Right hindlimb (tissue), 1 donor: ENCODE measurements around the gene AKR1C1.
"Not testable (repeated sequence)": the region's sequence is repeated elsewhere in the genome, so short reads cannot be mapped to it uniquely, and the experiment has no call there.

Source experiments
- DNase-seq: peaks from one replicate; pipeline ENCODE4 v3.0.0-alpha.2; 2018

The AKR1C1 gene

DNA sequence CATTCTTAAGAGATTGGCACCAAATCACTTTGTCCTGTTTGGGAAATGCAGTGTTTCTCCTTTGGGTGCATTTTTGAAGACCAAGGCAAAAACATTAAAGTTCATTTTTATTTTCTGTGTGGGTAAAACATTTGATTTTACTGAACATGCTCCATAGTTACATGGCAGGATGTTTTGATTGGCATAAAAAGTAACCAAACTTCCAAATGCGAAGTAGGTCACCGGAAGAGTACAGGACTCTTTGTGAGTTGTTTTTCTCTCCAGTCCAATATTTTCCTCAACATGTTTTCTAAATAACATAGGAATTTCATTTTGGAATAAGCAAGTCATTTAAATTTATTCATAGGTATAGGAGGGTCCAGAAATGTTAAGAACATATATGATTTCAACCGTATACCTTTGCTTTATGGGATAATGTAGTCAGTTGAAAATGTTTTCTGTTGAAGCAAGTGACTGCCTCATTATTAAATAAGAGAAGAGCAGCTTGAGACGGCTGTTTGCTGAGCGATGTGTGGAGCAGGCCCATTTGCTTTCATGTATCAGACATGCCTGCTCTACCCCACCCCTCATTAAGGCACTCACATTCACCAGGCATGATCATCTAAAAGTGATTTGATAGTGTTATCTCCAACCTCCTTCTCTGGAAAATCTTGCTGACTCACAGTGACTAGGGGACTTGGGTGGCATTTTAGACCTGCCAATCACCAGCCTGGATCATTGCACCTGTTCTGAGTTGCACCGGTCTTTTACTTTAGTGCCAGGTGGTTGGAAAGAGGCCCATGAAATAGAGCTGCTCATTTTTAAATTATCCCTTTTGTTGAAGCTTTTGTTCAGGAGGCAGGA, 56.8 kb downstream of the AKR1C1 start:
- not testable (repeated sequence) for DNase-seq

DNA sequence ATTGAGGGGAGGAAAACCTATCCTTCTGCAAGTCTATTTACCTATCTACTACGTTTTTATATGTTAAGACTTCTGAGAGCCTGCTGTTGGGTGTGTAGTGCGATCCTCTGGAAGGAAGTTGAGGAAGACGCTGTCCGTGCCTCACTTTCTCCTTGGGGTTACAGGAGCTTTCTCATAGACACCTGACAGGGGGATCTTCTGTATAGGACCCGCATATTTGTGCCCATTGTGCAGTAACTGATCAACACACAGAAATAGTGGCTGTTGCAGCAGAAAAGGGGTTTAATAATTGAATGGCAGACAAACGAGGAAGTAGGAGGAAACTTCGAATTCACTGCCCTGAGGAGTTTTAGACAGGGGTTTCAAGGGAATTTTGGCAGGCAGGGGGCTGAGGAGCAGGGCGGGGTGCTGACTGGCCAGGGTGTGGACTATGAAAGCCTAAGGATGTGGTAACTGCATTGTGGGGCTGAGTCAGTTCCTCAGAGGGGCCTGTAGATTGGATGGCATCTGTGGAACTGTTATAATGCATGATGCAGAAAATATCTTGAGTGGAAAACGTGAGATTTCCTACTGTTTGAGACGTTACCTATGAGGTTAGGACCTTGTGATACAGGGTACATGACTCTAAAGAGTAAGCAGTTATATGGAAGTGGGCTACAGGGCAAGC, 58.5 kb downstream of the AKR1C1 start:
- DNase-seq, result not testable (repeated sequence)

DNA sequence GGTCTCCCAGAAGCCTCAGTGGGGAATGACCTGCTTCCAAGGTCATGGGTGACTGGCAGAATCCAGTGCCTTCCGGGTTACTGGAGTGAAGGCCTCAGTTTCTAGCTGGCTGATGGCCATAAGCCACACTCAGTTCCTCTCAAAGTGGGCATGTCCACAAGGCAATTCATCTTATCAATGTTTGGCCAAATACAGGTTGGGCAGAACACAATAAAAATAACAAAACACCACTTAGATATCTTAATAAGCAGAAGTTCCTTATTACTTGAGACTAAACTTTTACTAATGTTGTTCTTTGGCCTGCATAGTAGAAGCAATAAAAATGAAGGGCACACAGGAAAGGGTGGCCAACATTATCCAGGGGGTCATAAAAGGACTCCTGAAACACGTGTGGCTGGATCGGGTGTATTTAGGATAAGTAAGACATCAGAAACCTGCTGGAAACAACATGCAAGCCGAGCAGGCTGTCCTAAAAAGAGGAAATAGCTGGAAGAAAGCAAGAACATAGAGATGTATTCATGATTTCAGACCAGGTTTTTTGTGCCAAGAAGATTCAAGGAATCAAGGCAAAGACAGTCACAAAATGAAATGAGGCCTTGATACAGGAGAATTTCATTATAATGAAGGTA, 60.1 kb downstream of the AKR1C1 start:
- no peak for DNase-seq

DNA sequence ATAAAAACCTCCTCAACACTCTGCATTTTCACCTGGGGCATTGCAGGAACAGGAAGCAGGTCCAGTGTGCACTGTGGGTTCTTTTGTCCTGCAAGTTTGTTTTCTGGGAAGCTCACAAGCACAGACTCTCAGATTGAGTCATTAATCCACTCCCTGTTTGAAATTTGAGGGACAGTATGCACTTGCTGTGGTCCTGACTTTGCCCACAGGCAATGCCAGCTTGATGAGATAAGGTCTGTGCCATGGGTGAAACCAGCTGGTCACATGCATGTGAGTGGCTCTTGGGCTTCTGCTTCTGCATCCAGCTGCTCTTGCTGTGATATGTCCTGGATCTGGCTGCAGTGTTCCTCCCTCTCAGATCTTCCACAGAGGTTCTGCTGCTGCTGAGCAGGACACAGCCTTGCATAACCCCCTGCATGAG, 62.3 kb downstream of the AKR1C1 start:
- DNase-seq, result not testable (repeated sequence)

DNA sequence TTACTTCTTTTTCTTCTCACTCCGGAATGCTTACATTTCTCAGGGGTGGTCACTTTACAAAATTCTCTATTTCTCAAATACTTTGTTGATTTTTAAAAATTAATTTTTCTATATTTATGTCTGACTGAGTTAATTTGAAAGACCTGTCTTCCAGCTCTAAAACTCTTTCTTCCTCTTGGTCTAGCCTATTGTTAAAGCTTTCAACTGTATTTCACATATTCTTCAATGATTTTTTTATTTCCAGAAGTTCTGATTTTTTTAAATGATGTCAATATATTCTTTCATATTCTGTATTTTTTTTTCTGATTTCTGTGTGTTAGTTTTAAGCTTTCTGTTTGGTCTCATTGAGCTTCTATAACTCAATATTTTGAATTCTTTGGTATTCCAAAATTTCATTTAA, 67.8 kb downstream of the AKR1C1 start:
- DNase-seq, result no peak

DNA sequence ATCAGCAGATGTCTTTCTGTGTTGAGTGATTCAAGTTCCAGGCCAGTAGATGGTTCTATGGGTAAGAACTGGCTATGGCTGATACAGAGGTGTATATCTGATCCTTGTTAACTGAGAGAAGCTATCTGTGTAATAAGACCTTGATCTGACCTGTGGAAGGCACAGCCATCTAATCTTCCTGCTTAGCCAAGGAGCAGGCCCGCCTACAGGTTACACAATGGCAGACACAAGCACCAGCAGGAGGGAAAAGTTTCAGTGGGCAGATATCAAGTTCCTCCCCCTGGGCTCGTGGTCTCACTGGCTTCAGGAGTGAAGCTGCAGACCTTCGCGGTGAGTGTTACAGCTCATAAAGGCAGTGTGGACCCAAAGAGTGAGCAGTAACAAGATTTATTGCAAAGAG, 68.4 kb downstream of the AKR1C1 start:
- not testable (repeated sequence) for DNase-seq

DNA sequence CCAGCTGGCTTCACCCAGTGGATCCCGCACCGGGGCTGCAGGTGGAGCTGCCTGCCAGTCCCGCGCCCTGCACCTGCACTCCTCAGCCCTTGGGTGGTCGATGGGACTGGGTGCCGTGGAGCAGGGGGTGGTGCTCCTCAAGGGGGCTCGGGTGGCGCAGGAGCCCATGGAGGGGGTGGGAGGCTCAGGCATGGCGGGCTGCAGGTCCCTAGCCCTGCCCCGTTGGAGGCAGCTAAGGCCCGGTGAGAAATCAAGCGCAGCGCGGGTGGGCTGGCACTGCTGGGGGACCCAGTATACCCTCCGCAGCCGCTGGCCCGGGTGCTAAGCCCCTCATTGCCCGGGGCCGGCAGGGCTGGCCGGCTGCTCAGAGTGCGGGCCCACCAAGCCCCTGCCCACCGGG, 69.2 kb downstream of the AKR1C1 start:
- DNase-seq, result not testable (repeated sequence)
